NB4 (cell line): Measurements from ENCODE around the gene ZNF620.

Experiments used
- CTCF ChIP-seq: IDR thresholded peaks from one replicate; pipeline ENCODE4 v1.5.1; 2012; ENCODE audit warnings: low read depth, low read length
- MAX ChIP-seq: IDR thresholded peaks from 2 replicates; pipeline ENCODE4 v1.6.1; 2011; ENCODE audit warnings: low read depth, low read length
- POLR2A ChIP-seq: IDR thresholded peaks from 2 replicates; pipeline ENCODE4 v1.6.1; 2011; ENCODE audit warnings: mild to moderate bottlenecking; ENCODE audit not compliant: insufficient read length; ENCODE audit errors: extremely low read depth

GRCh38 chr3:40494698-40495097 is 11.1 kb upstream of the ZNF620 start:
- no peak for TF ChIP-seq CTCF
- TF ChIP-seq MAX, result no peak
- no peak for TF ChIP-seq POLR2A
